Left lung (tissue), 10 donors: ENCODE data around the gene NEUROG3. TPM values are rescaled to one million over a fixed set of nuclear protein-coding genes. Genes with fewer than 3 reads are reported as not detected.

Source experiments
- ATAC-seq: fragments of 200-7000 bp; cut with Tn5 transposase; one replicate; pipeline ENCODE4 v1.9.1; 2020; ENCODE audit warnings: moderate library complexity
- DNase-seq, 4 donors: peaks; one replicate each; pipeline ENCODE4 v3.0.0-alpha.2; 2013 to 2020
- H3K27ac ChIP-seq, 2 donors: fragments of 200-600 bp; sonication (generic) in 1 of 2; one replicate each; pipeline versions ENCODE4 v1.5.0 to v1.8.0; 2020 to 2021
- H3K27me3 ChIP-seq, 2 donors: fragments of 200-600 bp; sonication (generic) in 1 of 2; one replicate each; pipeline versions ENCODE4 v1.5.0 to v1.8.0; 2020 to 2021
- H3K36me3 ChIP-seq, 2 donors: fragments of 200-600 bp; sonication (generic) in 1 of 2; one replicate each; pipeline versions ENCODE4 v1.5.0 to v1.8.0; 2020 to 2021
- H3K4me1 ChIP-seq, 2 donors: fragments of 200-600 bp; one replicate each; pipeline ENCODE4 v1.8.0; 2021
- H3K4me3 ChIP-seq, 2 donors: fragments of 200-600 bp; sonication (generic) in 1 of 2; one replicate each; pipeline versions ENCODE4 v1.5.0 to v1.8.0; 2020 to 2021; ENCODE audit warnings: mild to moderate bottlenecking in 1 of 2
- H3K9me3 ChIP-seq, 2 donors: fragments of 200-600 bp; sonication (generic) in 1 of 2; one replicate each; pipeline versions ENCODE4 v1.5.0 to v1.8.0; 2020 to 2021
- intact Hi-C, 2 donors: fragments of 100-400 bp; cut with DNase I; formaldehyde crosslinking; loops; one replicate each; pipeline versions ENCODE4 v1.11.2 to v1.14.2; 2022
- polyA plus RNA-seq, 6 donors: library from polyadenylated mRNA; unstranded; fragments of 120-200 nt; gene quantifications; one replicate each; pipeline ENCODE4 v1.2.1, GENCODE V29; 2013; ENCODE audit not compliant: insufficient read length in 6 of 6
- total RNA-seq, 2 donors: library from RNA; stranded (reverse); fragmentation: NEBNext Ultra II Directional; extraction: Animal tissue kit (Norgen Biotek cat#: 25700); gene quantifications; one replicate each; pipeline ENCODE4 v1.2.1, GENCODE V29; 2021
- TF ChIP-seq, protein P1 (sequence below), 2 donors: fragments of 200-600 bp; sonication (generic) in 1 of 2; IDR thresholded peaks; one replicate each; pipeline versions ENCODE4 v1.5.0 to v1.8.0; 2021; ENCODE audit warnings: antibody characterized with exemption in 2 of 2
- donor health status: DM: no; HTN: yes; CAD: no.
- donor health status: DM: no; HTN: no; CAD: no.

The NEUROG3 gene
- total and polyA plus RNA-seq, 8 donors = 0.16 to 0.17 TPM; not detected in 6

DNA sequence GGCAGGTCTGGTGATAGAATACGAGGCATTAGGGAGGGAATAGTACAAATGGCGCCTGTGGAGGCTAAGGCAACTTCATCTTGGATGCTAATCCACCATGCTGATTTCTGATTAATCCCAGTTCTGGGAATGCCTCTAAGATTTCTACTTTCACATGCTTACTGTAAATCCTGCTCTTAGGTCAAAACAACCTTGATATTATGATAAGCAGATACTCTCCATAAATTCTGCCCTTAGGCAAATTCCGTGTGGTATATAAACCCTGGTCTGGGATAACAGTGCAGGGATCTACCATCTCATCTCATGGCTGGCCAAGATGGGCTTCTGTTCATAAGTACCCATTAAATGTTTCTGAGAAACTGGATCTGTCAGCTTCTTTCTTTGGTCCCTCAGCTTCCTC, 11.4 kb upstream of the NEUROG3 start:
- intact Hi-C loops = no loop called here
- H3K4me1 ChIP-seq = no peaks in the 10 kb centered on the region
- TF ChIP-seq, protein P1, sequence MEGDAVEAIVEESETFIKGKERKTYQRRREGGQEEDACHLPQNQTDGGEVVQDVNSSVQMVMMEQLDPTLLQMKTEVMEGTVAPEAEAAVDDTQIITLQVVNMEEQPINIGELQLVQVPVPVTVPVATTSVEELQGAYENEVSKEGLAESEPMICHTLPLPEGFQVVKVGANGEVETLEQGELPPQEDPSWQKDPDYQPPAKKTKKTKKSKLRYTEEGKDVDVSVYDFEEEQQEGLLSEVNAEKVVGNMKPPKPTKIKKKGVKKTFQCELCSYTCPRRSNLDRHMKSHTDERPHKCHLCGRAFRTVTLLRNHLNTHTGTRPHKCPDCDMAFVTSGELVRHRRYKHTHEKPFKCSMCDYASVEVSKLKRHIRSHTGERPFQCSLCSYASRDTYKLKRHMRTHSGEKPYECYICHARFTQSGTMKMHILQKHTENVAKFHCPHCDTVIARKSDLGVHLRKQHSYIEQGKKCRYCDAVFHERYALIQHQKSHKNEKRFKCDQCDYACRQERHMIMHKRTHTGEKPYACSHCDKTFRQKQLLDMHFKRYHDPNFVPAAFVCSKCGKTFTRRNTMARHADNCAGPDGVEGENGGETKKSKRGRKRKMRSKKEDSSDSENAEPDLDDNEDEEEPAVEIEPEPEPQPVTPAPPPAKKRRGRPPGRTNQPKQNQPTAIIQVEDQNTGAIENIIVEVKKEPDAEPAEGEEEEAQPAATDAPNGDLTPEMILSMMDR (IDR thresholded peaks at IDR 0.05) = no peak
- ATAC-seq (no peak), DNase-seq (no peak)
- H3K27ac ChIP-seq = no peak overlapping the region
- no peaks in the 10 kb centered on the region for H3K9me3 ChIP-seq
- peaks cover 5 to 33% of the 10 kb centered on the region in 2 donors for H3K27me3 ChIP-seq
- no peaks in the 10 kb centered on the region for H3K36me3 ChIP-seq
- no peak overlapping the region for H3K4me3 ChIP-seq

DNA sequence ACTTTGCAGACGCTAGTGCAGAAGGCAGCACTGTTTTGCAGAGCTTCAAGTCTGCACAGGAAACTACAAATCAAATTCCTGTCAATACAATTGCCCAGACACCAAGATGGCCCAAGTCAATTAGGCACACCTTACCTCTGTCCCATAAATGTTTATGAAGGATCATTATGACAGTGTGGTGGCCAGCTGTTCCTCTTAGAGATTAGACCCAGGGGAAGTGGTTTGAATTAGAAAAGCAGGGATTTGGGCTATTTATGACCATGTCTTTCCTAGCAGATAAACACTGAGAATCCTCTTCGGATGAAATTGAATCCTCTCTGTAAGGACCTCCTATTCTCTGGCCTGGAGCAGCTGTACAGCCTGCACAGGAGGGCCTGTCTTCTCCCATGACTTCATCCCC, 9.9 kb upstream of the NEUROG3 start:
- H3K4me1 ChIP-seq = no peaks in the 10 kb centered on the region
- intact Hi-C loops = no loop called here
- H3K9me3 ChIP-seq = no peaks in the 10 kb centered on the region
- no peak for ATAC-seq
- H3K27ac ChIP-seq = no peak overlapping the region
- no peaks in the 10 kb centered on the region for H3K36me3 ChIP-seq
- H3K27me3 ChIP-seq = peaks cover 17 to 48% of the 10 kb centered on the region in 2 donors
- TF ChIP-seq, protein P1 (IDR thresholded peaks at IDR 0.05) = no peak
- no peak overlapping the region for H3K4me3 ChIP-seq
- no peak for DNase-seq

DNA sequence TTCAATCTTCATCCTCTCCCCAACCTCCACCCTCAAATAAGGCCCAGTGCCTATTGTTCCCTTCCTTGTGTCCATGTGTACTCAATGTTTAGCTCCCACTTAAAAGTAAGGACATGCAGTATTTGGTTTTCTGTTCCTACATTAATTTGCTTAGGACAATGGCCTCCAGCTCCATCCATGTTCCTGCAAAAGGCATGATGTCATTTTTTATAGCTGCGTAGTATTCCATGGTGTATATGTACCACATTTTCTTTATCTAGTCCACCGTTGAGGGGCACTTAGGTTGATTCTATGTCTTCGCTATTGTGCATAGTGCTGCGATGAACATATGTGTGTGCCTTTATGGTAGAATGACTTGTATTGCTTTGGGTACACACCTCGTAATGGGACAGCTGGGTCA, 7.2 kb upstream of the NEUROG3 start:
- DNase-seq = no peak
- H3K9me3 ChIP-seq = no peaks in the 10 kb centered on the region
- H3K36me3 ChIP-seq = no peaks in the 10 kb centered on the region
- H3K27me3 ChIP-seq = peaks cover 42 to 74% of the 10 kb centered on the region in 2 donors
- H3K4me3 ChIP-seq = no peak overlapping the region
- intact Hi-C loops = no loop called here
- ATAC-seq = no peak
- no peaks in the 10 kb centered on the region for H3K4me1 ChIP-seq
- TF ChIP-seq, protein P1 (IDR thresholded peaks at IDR 0.05) = no peak
- no peak overlapping the region for H3K27ac ChIP-seq

DNA sequence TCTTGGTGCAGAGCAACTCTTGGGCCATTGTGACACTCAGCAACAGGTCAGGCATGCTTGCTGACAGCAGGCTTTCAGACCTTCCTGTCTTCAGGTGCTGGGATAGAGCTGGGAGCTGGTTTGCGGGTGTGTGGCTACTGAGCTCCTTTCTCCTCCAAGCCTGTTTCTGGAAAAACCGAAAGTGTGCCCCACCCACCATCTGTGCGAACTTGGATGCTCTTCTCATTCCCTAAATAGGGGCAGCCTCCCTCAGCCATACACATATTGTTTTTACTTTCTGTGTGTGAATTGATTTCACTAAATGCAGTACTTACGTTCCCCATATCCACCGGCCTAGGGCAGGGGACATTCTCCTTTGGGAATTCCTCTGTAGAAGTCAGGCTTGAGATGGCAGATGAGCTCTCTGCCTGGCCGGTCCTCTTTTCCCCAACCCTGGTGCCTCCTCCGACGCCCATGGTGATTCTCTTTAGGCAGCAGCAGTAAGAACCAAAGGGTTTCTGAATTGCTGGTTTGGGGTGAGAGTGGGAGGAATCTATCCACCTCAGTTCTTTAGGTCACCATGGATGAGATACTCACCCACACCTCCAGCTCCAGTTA, 6.3 kb upstream of the NEUROG3 start:
- intact Hi-C loops = no loop called here
- Histone ChIP-seq H3K4me3 (no peak overlapping the region), H3K9me3 (no peaks in the 10 kb centered on the region), H3K27ac (no peak overlapping the region), H3K4me1 (no peaks in the 10 kb centered on the region), H3K36me3 (no peaks in the 10 kb centered on the region), H3K27me3 (peaks cover 50 to 83% of the 10 kb centered on the region in 2 donors)
- no peak for ATAC-seq
- TF ChIP-seq, protein P1 (IDR thresholded peaks at IDR 0.05) = no peak
- no peak for DNase-seq

DNA sequence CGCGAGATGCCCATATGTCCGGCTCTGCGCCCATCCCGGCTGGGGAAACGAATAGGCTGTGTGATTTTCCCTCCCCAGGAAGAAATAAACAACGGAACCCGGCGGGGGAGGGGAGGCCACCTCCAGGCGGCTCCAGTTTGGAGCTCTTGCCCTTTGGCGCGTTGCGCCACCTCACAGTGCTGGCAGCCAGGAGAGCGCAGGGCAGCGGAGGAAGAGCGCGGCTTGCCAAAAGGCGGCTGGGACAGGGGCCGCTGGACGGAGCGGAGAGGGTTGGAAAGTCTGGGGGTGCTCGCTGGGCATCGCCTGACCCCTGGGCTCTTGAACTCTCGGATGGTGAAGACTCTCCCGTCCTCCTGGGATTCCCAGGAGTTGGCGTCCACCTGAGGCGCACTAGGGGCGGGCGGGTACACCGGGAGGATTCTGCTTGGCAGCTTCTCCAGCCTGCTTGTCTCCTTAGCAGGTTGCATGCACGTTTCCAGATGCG, 5.3 kb upstream of the NEUROG3 start:
- intact Hi-C loops = no loop called here
- TF ChIP-seq, protein P1 (IDR thresholded peaks at IDR 0.05) = no peak
- H3K36me3 ChIP-seq = no peaks in the 10 kb centered on the region
- no peaks in the 10 kb centered on the region for H3K4me1 ChIP-seq
- no peaks in the 10 kb centered on the region for H3K9me3 ChIP-seq
- DNase-seq (no peak), ATAC-seq (no peak)
- H3K27ac ChIP-seq = no peak overlapping the region
- peaks cover 60 to 93% of the 10 kb centered on the region in 2 donors for H3K27me3 ChIP-seq
- no peak overlapping the region for H3K4me3 ChIP-seq
